GM18861 (cell line): Measurements from ENCODE around the gene GRB14.
"Not testable (repeated sequence)": the region's sequence is repeated elsewhere in the genome, so short reads cannot be mapped to it uniquely, and the experiment has no call there.

ENCODE experiments used
- ATAC-seq: cut with Tn5 transposase; IDR thresholded peaks from one replicate; pipeline ENCODE4 v1.9.1; 2021; ENCODE audit not compliant: unreplicated experiment

GRB14 gene

GRCh38 chr2:164498836-164499235, 122.4 kb downstream of the GRB14 start:
- ATAC-seq: no peak

GRCh38 chr2:164496881-164497280, 124.4 kb downstream of the GRB14 start:
- ATAC-seq: no peak

- no peak for ATAC-seq
Observed at GRCh38 chr2:164496421-164496820, 124.9 kb downstream of the GRB14 start.

DNA sequence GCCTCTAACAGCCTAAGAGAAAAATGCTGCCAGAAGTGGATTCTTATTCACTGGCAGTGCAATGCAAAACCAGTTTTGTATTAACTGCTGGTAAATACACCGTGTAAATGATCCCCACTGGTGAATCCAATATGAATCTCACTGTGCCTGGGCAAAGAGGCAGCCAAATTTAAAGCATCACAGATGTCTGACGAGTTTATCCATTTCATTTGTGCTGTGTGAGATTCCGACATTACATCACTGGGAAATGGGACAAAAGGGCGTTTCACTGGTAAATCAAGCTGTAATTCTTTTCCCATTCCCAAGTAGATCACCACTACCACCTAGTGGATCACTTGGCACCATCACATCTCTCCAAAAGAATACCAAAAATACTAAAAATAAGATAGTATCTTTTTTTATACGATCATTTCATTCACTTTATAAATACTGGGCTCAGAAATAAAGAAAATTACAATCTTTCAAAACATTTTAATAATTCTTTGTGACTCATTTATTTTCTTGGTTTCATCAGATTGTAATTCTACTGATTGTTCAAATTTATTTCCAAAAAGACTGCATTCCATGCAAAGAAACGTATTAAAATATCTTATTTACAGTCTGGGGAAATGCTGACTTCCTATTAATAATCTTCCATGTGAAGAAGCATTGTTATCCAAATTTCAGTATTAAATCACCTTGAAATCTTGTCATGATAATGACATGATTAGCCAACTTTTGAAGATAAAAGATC, 125.6 kb downstream of the GRB14 start:
- no peak for ATAC-seq

GRCh38 chr2:164485541-164485940, 135.7 kb downstream of the GRB14 start:
- no peak for ATAC-seq

- no peak for ATAC-seq
Observed at GRCh38 chr2:164479460-164479859, 141.8 kb downstream of the GRB14 start.

GRCh38 chr2:164478205-164478604, 143.1 kb downstream of the GRB14 start:
- no peak for ATAC-seq

DNA sequence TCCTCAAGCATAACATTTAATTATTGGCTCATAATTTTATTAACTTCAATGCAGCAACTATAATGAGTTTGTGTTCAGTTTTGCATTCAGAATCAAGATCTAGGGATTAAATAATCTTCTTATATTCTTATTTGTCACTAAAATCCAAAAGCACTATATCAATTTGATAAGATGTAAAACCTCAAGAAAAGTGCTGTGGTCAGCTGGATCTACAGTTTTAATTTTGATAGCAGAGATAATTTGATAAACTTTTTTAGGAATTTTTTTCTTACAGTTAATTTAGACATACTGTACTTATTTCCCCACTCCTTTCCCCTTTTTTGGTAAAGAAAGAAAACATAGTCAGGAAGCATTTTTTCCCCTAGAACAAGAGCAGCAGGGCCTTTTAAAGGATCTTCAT, 146.4 kb downstream of the GRB14 start:
- no peak for ATAC-seq

DNA sequence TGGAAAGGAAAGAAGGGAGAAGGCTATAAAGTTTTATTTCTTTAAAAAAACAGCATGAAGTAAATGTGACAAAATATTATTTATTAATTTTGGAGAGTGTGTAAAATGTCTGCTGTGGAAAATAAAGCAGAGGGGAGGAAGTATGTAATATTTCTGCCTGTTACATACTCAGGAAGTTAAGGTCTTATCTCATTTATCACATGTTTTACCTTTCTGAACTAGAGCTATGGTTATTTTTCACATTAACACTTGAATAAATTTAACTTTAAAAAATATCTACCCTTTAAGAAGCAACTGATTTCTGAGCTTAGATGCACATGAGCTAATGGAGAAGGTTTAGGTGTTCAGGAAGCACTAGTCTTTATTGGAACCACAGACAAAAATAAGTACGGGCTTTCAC, 148.3 kb downstream of the GRB14 start:
- ATAC-seq: no peak

DNA sequence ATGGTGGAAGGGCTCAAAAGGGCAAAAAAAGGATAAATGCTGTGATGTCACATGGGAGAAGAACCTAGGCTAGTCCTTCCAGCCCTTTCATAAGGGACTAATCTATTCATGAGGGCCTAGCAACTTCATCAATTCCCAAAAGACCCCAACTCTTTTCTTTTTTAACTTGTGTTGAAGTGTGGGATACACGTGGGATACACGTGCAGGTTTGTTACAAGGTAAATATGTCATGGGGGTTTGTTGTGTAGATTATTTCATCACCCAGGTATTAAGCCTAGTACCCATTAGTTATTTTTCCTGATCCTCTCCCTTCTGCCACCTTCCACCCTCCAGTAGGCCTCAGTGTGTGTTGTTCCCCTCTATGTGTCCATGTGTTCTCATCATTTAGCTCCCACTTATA, 156.2 kb downstream of the GRB14 start:
- not testable (repeated sequence) for ATAC-seq

GRCh38 chr2:164464376-164464775, 156.9 kb downstream of the GRB14 start:
- no peak for ATAC-seq

DNA sequence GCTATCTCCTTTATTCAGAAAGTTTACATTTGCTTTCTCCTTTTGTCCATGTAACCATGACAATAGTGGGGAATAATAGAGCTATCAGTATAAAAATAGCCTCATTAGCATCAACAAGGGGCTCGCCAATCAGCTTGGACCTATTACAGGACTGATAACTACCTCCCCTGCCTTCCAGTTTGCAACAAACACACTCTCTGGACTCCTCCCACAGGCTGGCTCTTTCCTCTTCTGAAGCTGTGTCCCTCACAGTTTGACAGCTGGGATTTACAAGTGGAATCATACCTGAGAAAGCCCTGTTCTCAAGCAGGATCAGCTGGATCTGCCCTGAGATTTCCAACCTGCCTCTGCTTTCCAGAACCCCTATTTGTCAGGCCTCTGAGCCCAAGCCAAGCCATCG, 162.5 kb downstream of the GRB14 start:
- no peak for ATAC-seq

- no peak for ATAC-seq
Observed at GRCh38 chr2:164457271-164457670, 164.0 kb downstream of the GRB14 start.

- ATAC-seq: no peak
Observed at GRCh38 chr2:164456619-164457018, 164.7 kb downstream of the GRB14 start.

DNA sequence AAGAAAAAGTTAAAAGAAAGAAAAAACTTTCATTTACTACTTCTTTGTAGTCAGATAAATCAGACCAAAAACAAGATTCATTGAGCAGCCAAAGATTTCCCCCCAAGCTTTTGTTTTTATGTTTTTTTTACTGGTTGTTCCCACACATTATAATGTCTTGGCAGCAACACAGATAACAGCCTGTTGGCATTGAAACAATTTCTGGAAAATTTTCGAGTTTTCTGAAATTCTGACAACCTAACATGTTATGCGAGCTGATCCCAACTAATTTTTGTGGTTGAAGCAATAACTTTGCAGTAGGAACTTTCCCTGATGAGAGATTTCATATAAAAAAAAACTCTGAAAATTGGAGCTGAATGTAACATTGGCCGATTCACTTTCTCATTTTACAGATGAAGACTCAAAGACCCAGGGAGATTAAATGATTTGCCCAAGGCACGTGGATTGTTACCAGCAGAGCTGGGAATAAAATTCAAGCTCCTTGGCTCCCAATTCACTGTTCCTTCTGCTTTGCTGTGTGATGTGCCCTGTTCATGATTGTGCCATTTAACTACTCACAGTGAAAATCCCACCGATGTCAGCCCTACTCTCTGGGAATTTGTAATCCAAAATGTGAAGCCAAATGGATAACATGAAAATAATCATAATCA, 167.5 kb downstream of the GRB14 start:
- no peak for ATAC-seq

- no peak for ATAC-seq
Observed at GRCh38 chr2:164450278-164450677, 171.0 kb downstream of the GRB14 start.

GRCh38 chr2:164449706-164450105, 171.6 kb downstream of the GRB14 start:
- no peak for ATAC-seq

DNA sequence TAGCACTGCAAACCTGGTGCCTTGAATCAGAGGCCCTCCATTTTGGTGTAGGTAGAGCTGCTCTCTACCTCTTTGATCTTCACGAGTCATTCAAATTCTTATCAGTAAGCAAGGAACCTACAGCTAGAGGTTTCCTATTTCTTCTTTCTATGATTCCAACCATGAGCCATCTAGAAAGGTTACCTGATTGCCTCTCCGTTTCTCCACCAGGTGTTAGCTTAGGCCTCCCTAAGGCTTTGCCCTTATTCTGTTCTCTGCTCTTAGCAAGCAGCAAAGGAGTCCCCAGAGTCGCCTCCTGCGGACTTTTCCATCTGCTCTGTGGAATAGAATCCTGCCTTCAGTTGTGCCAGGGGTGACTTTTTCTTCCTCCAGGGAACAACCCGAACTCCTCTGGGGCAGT, 173.6 kb downstream of the GRB14 start:
- ATAC-seq: no peak
